Measurements from ENCODE around the gene TRAF1.
"Not testable (repeated sequence)": the region's sequence is repeated elsewhere in the genome, so short reads cannot be mapped to it uniquely, and the experiment has no call there.

The TRAF1 gene

GRCh38 chr9:120926397-120926928 is at the start of gene TRAF1:
Gene TRAF1, minus strand, starts transcription at chr9:120926796. Its CDS starts 721 bp downstream, at chr9:120926075.
- DNase-seq: no peak

GRCh38 chr9:120974921-120975320 is 48.3 kb upstream of the TRAF1 start:
- no peak for DNase-seq

GRCh38 chr9:120974181-120974580 is 47.6 kb upstream of the TRAF1 start:
- no peak for DNase-seq

- DNase-seq: no peak
Observed at GRCh38 chr9:120971938-120972337, 45.3 kb upstream of the TRAF1 start.

- not testable (repeated sequence) for DNase-seq
Observed at GRCh38 chr9:120971471-120971870, 44.9 kb upstream of the TRAF1 start.

GRCh38 chr9:120970244-120970643 is 43.6 kb upstream of the TRAF1 start:
- DNase-seq: no peak

GRCh38 chr9:120966013-120966369 is 39.4 kb upstream of the TRAF1 start:
- no peak for DNase-seq

- no peak for DNase-seq
Observed at GRCh38 chr9:120965344-120966012, 38.9 kb upstream of the TRAF1 start.

- no peak for DNase-seq
Observed at GRCh38 chr9:120961936-120962335, 35.3 kb upstream of the TRAF1 start.

- DNase-seq: no peak
Observed at GRCh38 chr9:120960001-120960400, 33.4 kb upstream of the TRAF1 start.

- no peak for DNase-seq
Observed at GRCh38 chr9:120956862-120957261, 30.3 kb upstream of the TRAF1 start.

- DNase-seq: no peak
Observed at GRCh38 chr9:120951960-120952618, 25.5 kb upstream of the TRAF1 start.

- DNase-seq: no peak
Observed at GRCh38 chr9:120950421-120951388, 24.1 kb upstream of the TRAF1 start.

- no peak for DNase-seq
Observed at GRCh38 chr9:120949290-120949689, 22.7 kb upstream of the TRAF1 start.

- no peak for DNase-seq
Observed at GRCh38 chr9:120948824-120949223, 22.2 kb upstream of the TRAF1 start.

- DNase-seq: no peak
Observed at GRCh38 chr9:120947222-120947621, 20.6 kb upstream of the TRAF1 start.

- no peak for DNase-seq
Observed at GRCh38 chr9:120946259-120946658, 19.7 kb upstream of the TRAF1 start.

GRCh38 chr9:120944948-120945347 is 18.4 kb upstream of the TRAF1 start:
- DNase-seq: no peak

- no peak for DNase-seq
Observed at GRCh38 chr9:120944434-120944843, 17.8 kb upstream of the TRAF1 start.

- no peak for DNase-seq
Observed at GRCh38 chr9:120942186-120943001, 15.8 kb upstream of the TRAF1 start.

- no peak for DNase-seq
Observed at GRCh38 chr9:120941046-120941770, 14.6 kb upstream of the TRAF1 start.

- no peak for DNase-seq
Observed at GRCh38 chr9:120940573-120940972, 14.0 kb upstream of the TRAF1 start.

All from activated CD4-positive, alpha-beta T cell treated with anti-CD3 and anti-CD28 coated beads for 1 hour (primary cell).